IPS-18c (cell line): Measurements from ENCODE around the gene MSI2.

ENCODE experiments used
- H3K4me3 ChIP-seq: 2 replicates; pipeline ENCODE4 v1.7.0; 2013; ENCODE audit warnings: low read depth, mild to moderate bottlenecking, low read length, moderate library complexity; ENCODE audit not compliant: insufficient read depth
- H3K9me3 ChIP-seq: one replicate; pipeline ENCODE4 v1.6.1; 2013; ENCODE audit warnings: mild to moderate bottlenecking, low read length, moderate library complexity; ENCODE audit not compliant: control insufficient read depth, insufficient read depth

MSI2 gene

DNA sequence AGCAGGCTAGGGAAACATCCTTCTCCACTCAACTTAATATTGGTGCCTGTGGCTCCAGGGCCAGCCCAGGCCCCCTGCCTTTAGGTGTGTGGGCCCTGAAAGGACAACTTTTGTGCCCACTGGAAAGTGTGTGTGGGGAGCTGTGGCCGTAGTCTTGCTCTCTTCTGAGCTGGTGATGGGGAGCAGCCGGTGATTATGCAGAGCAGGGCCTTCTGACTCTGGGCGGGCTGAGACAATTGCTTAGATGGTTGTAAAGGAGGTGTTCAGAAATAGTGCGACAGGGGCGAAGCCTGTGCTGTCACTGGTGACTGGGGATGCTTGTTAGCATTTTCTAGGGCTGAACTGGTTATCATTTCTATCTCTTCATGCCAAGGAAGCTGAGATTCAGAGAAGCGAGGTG, 62.6 kb downstream of the MSI2 start:
- no peak overlapping the region for H3K4me3 ChIP-seq
- H3K9me3 ChIP-seq, result no peaks in the 10 kb centered on the region

GRCh38 chr17:57319806-57320205, 63.5 kb downstream of the MSI2 start:
- no peaks in the 10 kb centered on the region for H3K9me3 ChIP-seq
- no peak overlapping the region for H3K4me3 ChIP-seq

DNA sequence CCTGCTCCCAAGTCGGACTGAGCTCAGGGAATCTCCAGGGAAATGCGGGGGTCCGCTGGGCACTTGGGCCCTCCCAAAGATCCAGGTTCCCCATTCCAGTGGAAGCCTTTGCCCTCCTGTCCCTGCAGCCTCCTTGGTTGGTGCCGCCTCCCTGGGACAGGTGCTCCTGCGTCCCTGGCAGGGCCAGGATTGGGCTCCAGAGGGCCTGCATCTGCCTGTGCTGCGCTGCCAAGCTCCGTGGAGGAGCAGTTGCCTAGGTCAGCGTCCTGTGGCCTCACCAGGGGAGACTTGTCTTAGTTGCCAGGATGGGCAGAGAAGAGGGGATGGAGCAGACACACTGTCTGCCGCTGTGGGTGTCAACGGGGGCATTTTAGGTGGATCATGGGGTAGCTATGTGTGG, 67.1 kb downstream of the MSI2 start:
- Histone ChIP-seq H3K4me3 (no peak overlapping the region), H3K9me3 (no peaks in the 10 kb centered on the region)

GRCh38 chr17:57324060-57324459, 67.7 kb downstream of the MSI2 start:
- no peak overlapping the region for H3K4me3 ChIP-seq
- H3K9me3 ChIP-seq, result no peaks in the 10 kb centered on the region

- no peak overlapping the region for H3K4me3 ChIP-seq
- no peaks in the 10 kb centered on the region for H3K9me3 ChIP-seq
Observed at GRCh38 chr17:57324631-57325030, 68.3 kb downstream of the MSI2 start.

DNA sequence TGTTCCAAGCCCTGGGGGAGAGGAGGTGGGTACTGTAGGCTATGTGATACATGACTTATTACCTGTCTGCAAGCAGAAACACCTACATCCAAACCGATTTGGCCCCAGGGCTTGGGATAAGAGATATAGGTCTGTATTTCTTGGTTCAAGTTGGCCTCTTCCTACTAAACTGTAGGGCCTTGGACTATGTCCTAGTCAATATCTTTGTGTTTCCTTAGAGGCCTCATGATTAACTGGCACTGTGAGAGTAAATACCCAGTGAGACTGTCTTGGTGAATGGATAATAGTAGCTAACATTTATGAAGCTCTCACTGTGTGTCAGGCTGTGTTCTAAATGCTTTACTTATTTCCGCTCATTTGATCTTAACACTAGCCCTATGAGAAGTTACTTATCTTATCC, 70.0 kb downstream of the MSI2 start:
- Histone ChIP-seq H3K9me3 (no peaks in the 10 kb centered on the region), H3K4me3 (no peak overlapping the region)

DNA sequence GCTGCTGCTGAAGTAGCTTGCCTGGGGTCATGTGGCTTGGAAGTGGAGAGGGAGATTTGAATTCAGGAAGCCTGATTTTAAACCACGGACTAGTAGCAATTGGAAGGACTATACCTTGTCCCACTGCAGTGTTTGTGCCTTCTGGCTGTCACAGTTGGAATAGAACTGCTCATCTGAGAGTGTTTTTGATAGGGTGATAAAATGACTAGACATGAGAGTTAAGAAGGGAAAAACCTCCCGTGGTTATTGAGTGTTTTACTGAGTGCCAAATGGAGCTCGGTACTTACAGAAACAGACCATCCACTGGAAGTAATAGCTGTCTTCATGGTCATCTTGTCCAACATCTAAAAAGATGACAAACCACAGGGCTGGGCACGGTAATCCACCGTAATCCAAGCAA, 70.4 kb downstream of the MSI2 start:
- Histone ChIP-seq H3K9me3 (no peaks in the 10 kb centered on the region), H3K4me3 (no peak overlapping the region)

GRCh38 chr17:57327176-57327970, 71.0 kb downstream of the MSI2 start:
- Histone ChIP-seq H3K9me3 (no peaks in the 10 kb centered on the region), H3K4me3 (no peak overlapping the region)

GRCh38 chr17:57328109-57328882, 72.0 kb downstream of the MSI2 start:
- Histone ChIP-seq H3K9me3 (no peaks in the 10 kb centered on the region), H3K4me3 (no peak overlapping the region)

GRCh38 chr17:57329380-57330214, 73.3 kb downstream of the MSI2 start:
- Histone ChIP-seq H3K4me3 (no peak overlapping the region), H3K9me3 (no peaks in the 10 kb centered on the region)

GRCh38 chr17:57330587-57330986, 74.3 kb downstream of the MSI2 start:
- H3K9me3 ChIP-seq, result no peaks in the 10 kb centered on the region
- no peak overlapping the region for H3K4me3 ChIP-seq

DNA sequence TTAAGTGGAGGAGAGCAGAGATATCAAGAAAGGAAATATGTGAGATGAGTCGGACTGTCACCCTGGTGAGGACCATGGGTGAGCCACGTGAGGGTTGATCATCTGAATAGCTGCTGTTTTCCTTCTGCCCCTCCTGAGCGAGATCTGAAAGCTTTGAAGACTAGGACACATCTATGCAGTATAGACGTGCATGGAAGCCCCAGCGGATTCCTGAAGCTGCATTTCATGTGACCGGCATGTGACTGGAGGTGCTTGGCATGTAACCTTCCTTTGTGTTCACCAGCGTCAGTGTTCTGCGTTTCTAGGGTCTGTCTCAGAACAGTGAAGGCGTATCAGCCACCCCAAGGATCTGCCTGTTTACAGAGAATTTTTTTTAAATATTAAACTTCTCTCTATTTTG, 75.1 kb downstream of the MSI2 start:
- Histone ChIP-seq H3K9me3 (no peaks in the 10 kb centered on the region), H3K4me3 (no peak overlapping the region)

GRCh38 chr17:57332501-57332900, 76.2 kb downstream of the MSI2 start:
- H3K9me3 ChIP-seq, result no peaks in the 10 kb centered on the region
- no peak overlapping the region for H3K4me3 ChIP-seq

DNA sequence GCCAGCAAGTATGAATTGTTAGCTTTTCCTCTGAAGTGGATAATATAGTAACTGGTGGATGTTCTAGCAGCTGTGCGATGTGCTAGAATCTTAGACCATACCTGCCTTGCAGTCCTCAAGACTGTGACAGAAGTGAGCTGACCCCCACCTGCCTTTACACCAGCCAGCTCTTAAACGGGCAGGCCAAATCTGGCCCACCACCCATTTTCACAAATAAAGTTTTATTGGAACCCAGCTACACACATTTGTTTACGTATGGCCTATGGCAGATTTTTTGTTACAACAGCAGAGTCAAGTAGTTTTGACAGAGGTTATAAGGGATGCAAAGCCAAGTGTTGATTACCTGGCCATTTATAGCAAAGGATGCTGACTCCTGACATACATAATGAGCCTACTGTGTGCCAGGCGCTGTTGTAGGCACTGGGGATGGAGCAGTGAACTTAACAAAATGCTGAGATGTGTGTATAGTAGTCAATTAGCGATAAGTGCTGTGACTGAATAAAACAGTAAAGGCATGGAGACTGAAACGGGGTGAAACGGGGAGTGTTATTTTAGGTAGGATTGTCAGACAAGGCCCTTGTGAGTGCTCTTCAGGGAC, 79.0 kb downstream of the MSI2 start:
- no peak overlapping the region for H3K4me3 ChIP-seq
- H3K9me3 ChIP-seq, result no peaks in the 10 kb centered on the region

- H3K4me3 ChIP-seq, result no peak overlapping the region
- no peaks in the 10 kb centered on the region for H3K9me3 ChIP-seq
Observed at GRCh38 chr17:57337390-57337789, 81.1 kb downstream of the MSI2 start.

GRCh38 chr17:57338257-57338914, 82.1 kb downstream of the MSI2 start:
- no peaks in the 10 kb centered on the region for H3K9me3 ChIP-seq

More at GRCh38 chr17:57338257-57338914, 82.1 kb downstream of the MSI2 start:
- no peak overlapping the region for H3K4me3 ChIP-seq
